WTC11 (cell line): Measurements from ENCODE around the gene MYL10.

ENCODE experiments used
- MAX ChIP-seq: sonication (generic); formaldehyde crosslinking; IDR thresholded peaks from 2 replicates; pipeline ENCODE4 v1.8.0; 2022; ENCODE audit warnings: mild to moderate bottlenecking, missing genetic modification reagents
- NFYB ChIP-seq: sonication (generic); formaldehyde crosslinking; conservative IDR thresholded peaks from 2 replicates; pipeline ENCODE4 v1.8.0; 2022; ENCODE audit warnings: low read depth, missing genetic modification reagents
- ZNF263 ChIP-seq: sonication (generic); formaldehyde crosslinking; IDR thresholded peaks from 2 replicates; pipeline ENCODE4 v1.8.1; 2022; ENCODE audit warnings: low read depth, mild to moderate bottlenecking, moderate library complexity, missing genetic modification reagents
- TF ChIP-seq, protein P1 (sequence below): fragments of 200-600 bp; IDR thresholded peaks from 2 replicates; pipeline ENCODE4 v1.8.0; 2022; ENCODE audit warnings: antibody characterized with exemption
- TF ChIP-seq, protein P2 (sequence below): sonication (generic); formaldehyde crosslinking; IDR thresholded peaks from 2 replicates; pipeline ENCODE4 v1.8.0; 2022; ENCODE audit warnings: mild to moderate bottlenecking, missing genetic modification reagents

DNA sequence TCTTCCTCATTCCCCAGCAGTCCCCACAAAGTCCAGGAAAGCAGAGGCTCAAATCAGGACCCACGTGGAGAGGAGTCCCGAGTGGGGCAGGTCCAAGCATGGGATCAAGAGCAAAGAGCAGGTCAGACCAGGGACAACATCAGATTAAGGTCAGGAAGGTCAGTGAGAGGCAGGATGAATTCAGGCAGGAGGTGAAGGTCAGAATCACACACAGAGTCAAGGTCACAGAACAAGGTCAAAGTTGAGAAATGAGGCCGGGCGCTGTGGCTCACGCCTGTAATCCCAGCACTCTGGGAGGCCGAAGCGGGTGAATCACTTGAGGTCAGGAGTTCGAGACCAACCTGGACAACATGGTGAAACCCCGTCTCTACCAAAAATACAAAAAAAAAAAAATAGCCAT is 2.3 kb downstream of the MYL10 start:
- TF ChIP-seq, protein P1, sequence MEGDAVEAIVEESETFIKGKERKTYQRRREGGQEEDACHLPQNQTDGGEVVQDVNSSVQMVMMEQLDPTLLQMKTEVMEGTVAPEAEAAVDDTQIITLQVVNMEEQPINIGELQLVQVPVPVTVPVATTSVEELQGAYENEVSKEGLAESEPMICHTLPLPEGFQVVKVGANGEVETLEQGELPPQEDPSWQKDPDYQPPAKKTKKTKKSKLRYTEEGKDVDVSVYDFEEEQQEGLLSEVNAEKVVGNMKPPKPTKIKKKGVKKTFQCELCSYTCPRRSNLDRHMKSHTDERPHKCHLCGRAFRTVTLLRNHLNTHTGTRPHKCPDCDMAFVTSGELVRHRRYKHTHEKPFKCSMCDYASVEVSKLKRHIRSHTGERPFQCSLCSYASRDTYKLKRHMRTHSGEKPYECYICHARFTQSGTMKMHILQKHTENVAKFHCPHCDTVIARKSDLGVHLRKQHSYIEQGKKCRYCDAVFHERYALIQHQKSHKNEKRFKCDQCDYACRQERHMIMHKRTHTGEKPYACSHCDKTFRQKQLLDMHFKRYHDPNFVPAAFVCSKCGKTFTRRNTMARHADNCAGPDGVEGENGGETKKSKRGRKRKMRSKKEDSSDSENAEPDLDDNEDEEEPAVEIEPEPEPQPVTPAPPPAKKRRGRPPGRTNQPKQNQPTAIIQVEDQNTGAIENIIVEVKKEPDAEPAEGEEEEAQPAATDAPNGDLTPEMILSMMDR = no peak
- TF ChIP-seq, protein P2, sequence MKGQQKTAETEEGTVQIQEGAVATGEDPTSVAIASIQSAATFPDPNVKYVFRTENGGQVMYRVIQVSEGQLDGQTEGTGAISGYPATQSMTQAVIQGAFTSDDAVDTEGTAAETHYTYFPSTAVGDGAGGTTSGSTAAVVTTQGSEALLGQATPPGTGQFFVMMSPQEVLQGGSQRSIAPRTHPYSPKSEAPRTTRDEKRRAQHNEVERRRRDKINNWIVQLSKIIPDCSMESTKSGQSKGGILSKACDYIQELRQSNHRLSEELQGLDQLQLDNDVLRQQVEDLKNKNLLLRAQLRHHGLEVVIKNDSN = no peak
- TF ChIP-seq MAX (CRISPR knock-in tag) (no peak), NFYB (CRISPR knock-in tag) (no peak), ZNF263 (CRISPR knock-in tag) (no peak)
